GM12801 (cell line): ENCODE data around the gene ZBTB8OS.

Experiments used
- CTCF ChIP-seq: IDR thresholded peaks from one replicate; pipeline ENCODE4 v1.5.1; 2011; ENCODE audit warnings: control low read depth; ENCODE audit not compliant: insufficient read length; ENCODE audit errors: extremely low read depth

Gene ZBTB8OS

GRCh38 chr1:32650248-32650751 lies at the start of gene ZBTB8OS:
TSS of gene ZBTB8OS (minus strand) at chr1:32650550. CDS start at chr1:32650529, 21 bp downstream.
- no peak for TF ChIP-seq CTCF

- no peak for TF ChIP-seq CTCF
These were observed 45.7 kb upstream of the ZBTB8OS start for GRCh38 chr1:32696041-32696440.

GRCh38 chr1:32695098-32695904 lies 45.0 kb upstream of the ZBTB8OS start:
- no peak for TF ChIP-seq CTCF

GRCh38 chr1:32693455-32694174 lies 43.3 kb upstream of the ZBTB8OS start:
- TF ChIP-seq CTCF = no peak

- no peak for TF ChIP-seq CTCF
These were observed 36.0 kb upstream of the ZBTB8OS start for GRCh38 chr1:32686387-32686786.

GRCh38 chr1:32685498-32685897 lies 35.1 kb upstream of the ZBTB8OS start:
- TF ChIP-seq CTCF = no peak

- TF ChIP-seq CTCF = no peak
These were observed 33.9 kb upstream of the ZBTB8OS start for GRCh38 chr1:32684167-32684811.
